ENCODE measurements around the gene HOXD10. TPM values are rescaled to one million over a fixed set of nuclear protein-coding genes. Genes with fewer than 3 reads are reported as not detected.
A peak's percentile ranks its signal among the peaks of the same experiment; 100 is the strongest.

The HOXD10 gene
- total RNA-seq, 1 experiment from 2014 or later = not detected

GRCh38 chr2:176095421-176095820 lies 21.2 kb upstream of the HOXD10 start:
- no peak for DNase-seq (ENCODE audit: low spot score)

- peak; percentile 48 for DNase-seq (ENCODE audit: low spot score)
Measured at GRCh38 chr2:176096243-176096985, 20.2 kb upstream of the HOXD10 start.

- DNase-seq (ENCODE audit: low spot score) = peak; percentile 82
Measured at GRCh38 chr2:176096986-176097819, 19.4 kb upstream of the HOXD10 start.

DNA sequence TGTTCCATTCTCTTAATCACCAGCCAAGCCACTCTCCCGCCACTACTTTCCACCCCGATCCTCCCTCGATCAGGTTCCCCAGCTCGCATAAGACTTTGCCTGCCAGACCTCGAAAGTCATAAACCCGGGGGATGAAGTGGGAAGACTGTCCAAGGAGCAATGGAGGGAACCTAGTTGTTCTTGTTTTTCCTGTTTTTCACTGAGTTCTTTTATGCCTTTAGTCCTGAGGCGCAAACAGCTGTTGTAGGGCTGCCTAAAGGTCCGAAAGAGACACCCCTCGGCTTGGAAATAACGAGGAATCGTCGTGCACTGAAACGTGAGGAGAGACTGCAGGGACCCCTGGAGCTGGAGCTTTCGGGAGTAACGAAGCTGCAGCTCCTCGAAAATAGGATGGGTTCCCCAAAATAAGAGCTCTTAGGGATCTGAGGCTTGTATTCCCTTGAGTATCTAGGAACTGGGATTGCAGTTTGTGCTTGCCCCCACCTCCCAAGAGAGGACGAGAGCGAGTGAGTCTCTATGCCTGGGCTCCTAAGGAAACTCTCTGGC lies 18.7 kb upstream of the HOXD10 start:
- no peak for DNase-seq (ENCODE audit: low spot score)

DNA sequence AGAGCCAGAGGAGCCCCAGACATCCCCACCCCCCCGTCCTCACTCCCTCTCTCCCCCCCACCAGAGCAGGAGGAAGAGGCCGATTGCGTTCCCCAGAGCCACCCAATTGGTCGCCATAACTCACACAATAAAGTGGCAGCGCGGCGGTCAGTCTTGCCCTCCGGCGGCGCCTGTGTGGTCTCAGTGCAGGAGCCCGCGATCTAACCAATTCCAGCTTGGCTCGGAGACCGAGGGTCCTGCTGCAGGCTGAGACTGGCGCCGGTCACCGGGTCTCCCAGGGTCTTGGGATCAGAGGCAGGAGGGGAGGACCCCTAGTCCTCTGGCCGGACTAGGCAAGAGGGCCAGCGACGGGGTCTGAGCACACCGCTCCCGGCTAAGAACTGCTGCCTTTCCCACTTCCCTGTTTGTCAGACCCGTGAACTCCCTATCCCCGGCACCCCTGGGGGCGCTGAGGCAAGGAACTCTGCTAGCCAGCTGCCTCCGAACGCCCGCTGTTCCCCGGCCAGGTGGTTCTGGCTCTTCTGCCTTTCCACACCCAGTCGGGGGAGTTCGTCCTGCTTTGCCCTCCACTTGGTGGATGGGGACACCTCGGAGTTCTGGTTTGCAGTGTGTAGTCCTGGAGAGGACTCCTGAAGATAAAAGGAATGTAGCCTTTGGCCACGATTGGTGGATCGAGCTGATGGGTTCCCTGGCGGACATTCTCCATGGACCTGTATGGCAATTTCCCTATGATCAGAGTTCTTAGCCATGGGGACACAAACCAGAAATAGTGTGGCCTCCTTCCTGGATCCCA lies 18.0 kb upstream of the HOXD10 start:
- DNase-seq (ENCODE audit: low spot score) = no peak

- DNase-seq (ENCODE audit: low spot score) = no peak
Measured at GRCh38 chr2:176099159-176099727, 17.3 kb upstream of the HOXD10 start.

DNA sequence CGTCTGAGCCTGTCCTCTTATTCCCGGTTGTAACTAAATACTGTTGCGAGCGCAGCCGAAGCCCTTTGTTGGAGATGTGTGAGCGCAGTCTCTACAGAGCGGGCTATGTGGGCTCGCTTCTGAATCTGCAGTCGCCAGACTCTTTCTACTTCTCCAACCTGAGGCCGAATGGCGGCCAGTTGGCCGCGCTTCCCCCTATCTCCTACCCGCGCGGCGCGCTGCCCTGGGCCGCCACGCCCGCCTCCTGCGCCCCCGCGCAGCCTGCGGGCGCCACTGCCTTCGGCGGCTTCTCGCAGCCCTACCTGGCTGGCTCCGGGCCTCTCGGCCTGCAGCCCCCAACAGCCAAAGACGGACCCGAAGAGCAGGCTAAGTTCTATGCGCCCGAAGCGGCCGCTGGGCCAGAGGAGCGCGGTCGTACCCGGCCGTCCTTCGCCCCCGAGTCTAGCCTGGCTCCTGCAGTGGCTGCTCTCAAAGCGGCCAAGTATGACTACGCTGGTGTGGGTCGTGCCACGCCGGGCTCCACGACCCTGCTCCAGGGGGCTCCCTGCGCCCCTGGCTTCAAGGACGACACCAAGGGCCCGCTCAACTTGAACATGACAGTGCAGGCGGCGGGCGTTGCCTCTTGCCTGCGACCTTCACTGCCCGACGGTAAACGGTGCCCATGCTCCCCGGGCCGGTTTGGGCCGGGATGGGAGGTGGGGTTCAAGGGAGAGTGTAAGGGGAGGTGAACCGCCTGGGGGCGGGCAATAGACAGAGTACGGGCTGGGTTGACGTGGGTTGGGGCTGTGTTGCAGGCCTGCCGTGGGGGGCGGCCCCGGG lies 16.6 kb upstream of the HOXD10 start, which contains the start of gene HOXD12:
Gene HOXD12, plus strand, starts transcription at position 68 of the 819 bp plus-strand sequence. Its CDS starts 7 bp downstream, at position 75.
- DNase-seq (ENCODE audit: low spot score) = no peak

GRCh38 chr2:176100547-176101140 lies 15.9 kb upstream of the HOXD10 start:
- DNase-seq (ENCODE audit: low spot score) = no peak

- DNase-seq (ENCODE audit: low spot score) = no peak
Measured at GRCh38 chr2:176101216-176101830, 15.3 kb upstream of the HOXD10 start.

- no peak for DNase-seq (ENCODE audit: low spot score)
Measured at GRCh38 chr2:176101842-176102241, 14.7 kb upstream of the HOXD10 start.

- DNase-seq (ENCODE audit: low spot score) = no peak
Measured at GRCh38 chr2:176102309-176102866, 14.2 kb upstream of the HOXD10 start.

DNA sequence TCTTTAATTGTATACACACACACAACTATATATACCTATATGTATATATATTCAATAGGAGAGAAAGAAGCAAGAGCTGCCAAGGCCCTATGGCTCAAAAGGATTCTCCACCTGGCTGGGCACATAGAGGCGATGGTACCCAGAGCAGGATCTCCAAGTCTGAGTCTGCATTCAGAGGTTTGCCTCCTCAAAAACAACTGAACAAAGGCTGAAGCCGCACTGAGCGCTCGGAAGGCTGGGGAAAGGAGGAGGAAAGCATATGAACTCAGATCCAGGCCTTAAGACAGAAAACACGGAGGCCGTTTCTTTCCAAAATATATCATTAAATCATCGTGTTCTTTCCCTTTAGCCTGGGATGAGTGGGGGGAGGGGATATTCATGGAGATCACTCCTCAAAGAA lies 13.4 kb upstream of the HOXD10 start:
- DNase-seq (ENCODE audit: low spot score) = no peak

DNA sequence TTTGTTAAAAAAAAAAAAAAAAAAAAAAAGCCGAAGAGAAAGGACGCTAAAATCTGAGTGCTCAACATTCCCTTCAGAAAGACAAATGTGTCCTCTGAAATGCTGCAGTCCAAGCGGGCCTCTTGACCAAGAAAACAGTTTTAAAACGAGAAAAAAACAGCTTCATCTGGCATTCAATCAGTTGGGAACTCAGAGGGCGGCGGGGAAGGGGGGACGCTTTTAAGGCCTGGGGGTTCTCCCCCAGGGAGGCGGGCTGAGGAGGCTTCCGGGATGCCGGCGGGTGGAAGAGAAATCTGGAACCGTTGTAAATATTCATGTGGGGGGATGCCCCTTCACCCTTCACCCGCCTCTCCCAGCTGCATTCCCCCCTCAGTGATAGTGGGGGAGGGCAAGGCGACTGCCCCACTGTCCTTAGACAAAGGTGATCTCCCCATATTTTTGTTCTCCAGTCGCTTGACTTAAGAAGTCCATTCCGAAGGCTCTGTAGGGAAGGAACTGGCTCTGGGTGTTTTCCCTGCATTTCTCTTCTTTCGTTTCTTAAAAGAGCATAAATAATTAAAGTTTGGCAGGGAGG lies 12.7 kb upstream of the HOXD10 start:
- no peak for DNase-seq (ENCODE audit: low spot score)

DNA sequence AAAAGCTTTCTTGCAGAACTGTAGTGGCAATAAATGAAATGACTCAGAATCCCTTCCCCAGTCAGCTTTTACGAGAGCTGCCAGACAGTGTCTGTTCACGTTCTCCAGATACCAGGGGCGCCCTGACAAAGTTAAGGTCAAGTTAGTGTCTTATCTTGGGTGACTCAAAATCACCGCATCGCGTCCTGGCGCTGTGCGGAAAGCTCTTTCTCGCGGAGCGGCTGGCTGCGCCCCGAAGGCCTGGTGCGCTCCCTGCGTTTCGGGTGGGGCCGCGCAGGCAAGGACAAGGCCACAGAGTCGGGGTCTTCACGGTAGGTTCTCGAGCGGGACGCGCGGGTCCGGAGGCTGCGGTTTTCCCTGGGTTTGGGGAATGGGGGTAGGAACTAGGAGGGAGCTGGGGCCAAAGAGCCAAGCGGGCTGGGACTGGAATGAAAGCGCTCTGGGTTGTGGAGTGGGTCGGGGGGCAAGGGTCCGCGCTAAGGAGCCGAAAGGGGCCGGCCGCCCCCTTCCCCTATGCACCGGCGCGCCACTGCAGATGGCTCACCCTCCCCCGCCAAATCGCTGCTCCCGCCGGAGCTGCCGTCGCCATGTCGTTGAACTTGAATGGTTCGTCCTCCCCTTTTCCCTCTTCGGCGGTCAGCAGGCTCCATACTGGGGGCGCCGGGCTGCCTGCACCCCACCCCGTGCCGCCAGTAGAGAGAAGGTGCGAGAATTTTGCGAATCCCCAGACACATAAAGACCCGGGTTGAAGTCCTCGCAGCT lies 12.1 kb upstream of the HOXD10 start:
- DNase-seq (ENCODE audit: low spot score) = peak; percentile 42

DNA sequence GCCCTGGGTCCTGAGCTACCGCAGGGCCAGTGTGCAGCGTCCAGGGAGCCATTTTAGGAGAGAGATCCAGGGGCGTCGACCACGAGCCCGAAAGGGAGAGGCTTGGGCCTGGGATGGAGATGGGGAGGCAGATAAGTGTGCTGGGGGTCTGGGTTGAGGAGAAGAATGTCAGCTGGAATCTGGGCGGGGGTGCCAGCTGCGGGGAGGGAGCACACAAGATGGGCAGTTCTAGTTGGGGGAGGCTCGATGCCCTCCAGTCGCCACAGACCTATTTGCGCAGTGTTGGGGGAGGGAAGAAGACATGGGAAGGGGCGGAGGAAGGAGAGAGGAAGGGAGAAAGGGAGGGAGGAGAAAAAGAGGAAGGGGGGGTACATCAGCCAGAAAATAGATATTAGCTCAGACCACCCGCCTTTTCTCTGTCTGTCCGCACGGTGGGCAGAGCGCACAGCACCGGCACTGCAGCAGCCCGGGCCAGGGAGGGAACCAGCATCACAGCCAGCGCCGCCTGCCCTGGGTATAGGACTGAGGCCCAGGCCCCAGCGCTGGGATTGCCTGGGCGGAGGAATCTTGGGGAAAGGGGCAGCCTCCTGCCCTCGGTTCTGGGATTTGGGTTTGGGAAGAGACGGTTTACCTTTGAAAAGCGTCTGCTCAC lies 11.4 kb upstream of the HOXD10 start:
- DNase-seq (ENCODE audit: low spot score) = no peak

- DNase-seq (ENCODE audit: low spot score) = no peak
Measured at GRCh38 chr2:176105730-176106580, 10.6 kb upstream of the HOXD10 start.
